Measurements from ENCODE around the gene ADGRV1.

DNA sequence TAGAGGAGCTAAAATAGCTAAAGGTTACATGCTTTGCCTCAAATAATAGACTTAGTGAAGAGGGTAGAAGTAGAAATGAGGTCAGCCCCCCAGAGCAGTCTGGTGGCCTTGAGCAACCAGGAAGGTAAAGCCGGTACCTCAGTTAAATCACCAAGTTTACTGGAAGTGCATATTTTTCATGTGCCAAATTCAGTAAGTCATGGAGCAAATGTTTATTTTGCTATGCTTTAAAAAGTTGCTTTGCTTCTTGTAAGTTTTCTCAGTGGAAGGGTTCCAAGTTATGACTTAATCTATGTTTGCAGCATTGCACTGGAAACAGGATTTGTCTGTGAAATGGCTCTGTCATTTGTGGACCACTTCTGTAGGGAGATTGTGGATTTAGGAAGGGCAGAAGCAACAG is 567.9 kb downstream of the ADGRV1 start:
- TF ChIP-seq, protein P1, sequence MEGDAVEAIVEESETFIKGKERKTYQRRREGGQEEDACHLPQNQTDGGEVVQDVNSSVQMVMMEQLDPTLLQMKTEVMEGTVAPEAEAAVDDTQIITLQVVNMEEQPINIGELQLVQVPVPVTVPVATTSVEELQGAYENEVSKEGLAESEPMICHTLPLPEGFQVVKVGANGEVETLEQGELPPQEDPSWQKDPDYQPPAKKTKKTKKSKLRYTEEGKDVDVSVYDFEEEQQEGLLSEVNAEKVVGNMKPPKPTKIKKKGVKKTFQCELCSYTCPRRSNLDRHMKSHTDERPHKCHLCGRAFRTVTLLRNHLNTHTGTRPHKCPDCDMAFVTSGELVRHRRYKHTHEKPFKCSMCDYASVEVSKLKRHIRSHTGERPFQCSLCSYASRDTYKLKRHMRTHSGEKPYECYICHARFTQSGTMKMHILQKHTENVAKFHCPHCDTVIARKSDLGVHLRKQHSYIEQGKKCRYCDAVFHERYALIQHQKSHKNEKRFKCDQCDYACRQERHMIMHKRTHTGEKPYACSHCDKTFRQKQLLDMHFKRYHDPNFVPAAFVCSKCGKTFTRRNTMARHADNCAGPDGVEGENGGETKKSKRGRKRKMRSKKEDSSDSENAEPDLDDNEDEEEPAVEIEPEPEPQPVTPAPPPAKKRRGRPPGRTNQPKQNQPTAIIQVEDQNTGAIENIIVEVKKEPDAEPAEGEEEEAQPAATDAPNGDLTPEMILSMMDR (IDR thresholded peaks at IDR 0.05), result no peak
- TF ChIP-seq ZFX (IDR thresholded peaks at IDR 0.05; ENCODE audit: borderline replicate concordance), result no peak

Measured in 22Rv1 (cell line).